Measurements from ENCODE around the gene SNRPE.
A peak's percentile ranks its signal among the peaks of the same experiment; 100 is the strongest.
"Not testable (repeated sequence)": the region's sequence is repeated elsewhere in the genome, so short reads cannot be mapped to it uniquely, and the experiment has no call there.

SNRPE gene

DNA sequence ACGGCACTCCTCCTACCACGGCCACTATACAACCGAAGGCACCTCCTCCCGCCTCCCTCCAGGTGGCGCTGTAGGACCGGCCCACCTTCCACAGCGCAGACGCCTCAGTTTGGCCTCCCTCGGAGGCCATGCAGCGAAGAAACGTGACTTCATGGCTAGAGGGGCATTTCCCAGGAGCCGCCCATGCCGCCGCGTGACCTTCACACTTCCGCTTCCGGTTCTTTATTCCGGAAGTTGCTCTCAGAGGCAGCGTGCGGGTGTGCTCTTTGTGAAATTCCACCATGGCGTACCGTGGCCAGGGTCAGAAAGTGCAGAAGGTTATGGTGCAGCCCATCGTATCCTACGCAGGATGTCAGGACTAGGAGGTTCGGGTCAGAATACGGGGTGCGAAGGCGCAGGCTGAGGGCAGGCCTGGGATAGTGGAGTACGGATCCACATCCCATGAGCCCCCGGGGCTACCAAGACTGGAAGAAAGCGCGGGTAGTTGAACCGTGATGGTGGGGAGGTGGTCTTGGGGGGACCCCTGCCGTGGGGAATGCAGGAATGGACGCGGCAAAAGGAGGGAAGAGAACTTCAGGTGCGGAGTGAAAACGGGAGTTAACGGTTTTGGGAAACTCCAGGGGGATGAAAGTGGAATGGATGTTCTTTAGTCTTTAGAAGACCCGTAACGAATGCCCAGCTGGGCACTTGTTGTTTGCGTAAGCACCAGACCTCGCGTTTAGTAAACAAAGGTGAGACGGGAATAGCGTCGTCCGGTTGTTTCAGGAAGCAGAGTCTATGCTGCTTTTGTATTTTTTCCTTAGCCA lies at the start of gene SNRPE:
Gene SNRPE (plus strand): TSS at position 221 of the 806 bp plus-strand sequence. CDS start 61 bp downstream, at position 282.
- DNase-seq (ENCODE audit: low spot score): peak; percentile 98

DNA sequence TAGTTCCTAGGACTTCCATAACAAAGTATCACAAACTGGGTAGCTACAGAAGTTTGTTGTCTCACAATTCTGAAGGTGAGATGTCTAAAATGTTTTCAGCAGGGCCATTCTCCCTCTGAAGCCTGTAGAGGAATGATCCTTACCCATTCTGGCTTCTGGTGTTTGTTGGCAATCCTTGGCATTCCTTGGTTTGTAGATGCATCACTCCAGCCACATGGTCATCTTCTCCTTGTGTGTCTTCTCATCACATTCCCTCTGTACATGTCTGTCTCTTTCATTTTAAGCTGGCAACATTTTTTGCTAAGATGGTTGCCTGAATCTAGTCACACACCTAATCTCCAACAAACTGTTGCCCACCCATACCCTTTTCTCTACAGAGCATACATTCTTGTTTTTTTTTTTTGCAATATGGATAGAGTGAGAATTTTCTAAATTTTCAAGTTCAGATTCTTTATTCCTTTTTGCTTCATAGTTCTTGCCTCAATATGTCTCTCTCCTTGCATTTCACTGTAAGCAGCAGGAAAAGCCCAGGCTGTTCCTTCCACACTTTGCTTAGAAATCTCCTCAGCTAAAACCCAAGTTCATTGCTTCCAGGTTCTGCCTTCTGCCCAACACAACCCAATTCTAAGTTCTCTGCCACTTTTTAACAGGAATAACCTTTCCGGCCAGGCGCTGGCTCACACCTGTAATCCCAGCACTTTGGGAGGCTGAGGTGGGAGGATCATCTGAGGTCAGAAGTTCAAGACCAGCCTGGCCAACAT lies 47.6 kb upstream of the SNRPE start:
- DNase-seq (ENCODE audit: low spot score): no peak

GRCh38 chr1:203818399-203818798 lies 43.0 kb upstream of the SNRPE start:
- DNase-seq (ENCODE audit: low spot score): no peak

- DNase-seq (ENCODE audit: low spot score): no peak
Measured at GRCh38 chr1:203823306-203823705, 38.1 kb upstream of the SNRPE start.

DNA sequence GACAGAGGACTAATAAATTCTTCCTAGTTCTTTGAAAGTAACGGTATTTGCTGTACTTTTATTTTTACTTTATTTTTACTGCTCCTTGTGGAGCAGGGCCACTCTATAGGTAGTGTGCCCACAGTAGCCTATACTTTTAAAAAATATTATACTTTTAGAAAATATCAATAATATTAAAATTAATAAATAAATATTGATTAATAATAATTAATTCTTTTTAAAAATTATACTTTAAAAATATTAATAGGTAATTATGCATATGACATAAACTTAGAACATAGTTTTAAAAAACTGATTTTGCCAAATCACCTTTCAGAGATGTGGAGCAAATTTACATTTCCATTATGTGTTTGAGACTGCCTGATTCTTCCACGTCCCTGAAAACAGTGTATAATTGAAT lies 35.2 kb upstream of the SNRPE start:
- DNase-seq (ENCODE audit: low spot score): no peak

GRCh38 chr1:203828002-203828401 lies 33.4 kb upstream of the SNRPE start:
- no peak for DNase-seq (ENCODE audit: low spot score)

GRCh38 chr1:203828503-203828902 lies 32.9 kb upstream of the SNRPE start:
- no peak for DNase-seq (ENCODE audit: low spot score)

DNA sequence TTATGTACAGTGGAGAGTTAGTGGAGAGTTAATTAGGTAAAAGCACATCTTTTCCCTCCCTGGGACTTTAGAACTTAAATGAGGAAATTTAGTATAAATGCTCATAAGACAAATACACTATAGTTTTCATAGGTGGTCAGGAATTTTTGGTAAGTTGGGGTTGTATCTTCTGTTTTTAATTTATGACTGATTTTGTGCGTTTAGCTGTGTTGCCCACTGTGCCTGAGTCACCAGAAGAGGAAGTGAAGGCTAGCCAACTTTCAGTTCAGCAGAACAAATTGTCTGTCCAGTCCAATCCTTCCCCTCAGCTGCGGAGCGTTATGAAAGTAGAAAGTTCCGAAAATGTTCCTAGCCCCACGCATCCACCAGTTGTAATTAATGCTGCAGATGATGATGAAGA lies 32.2 kb upstream of the SNRPE start:
- DNase-seq (ENCODE audit: low spot score): not testable (repeated sequence)

GRCh38 chr1:203835476-203835875 lies 25.9 kb upstream of the SNRPE start:
- no peak for DNase-seq (ENCODE audit: low spot score)

GRCh38 chr1:203839081-203839480 lies 22.3 kb upstream of the SNRPE start:
- no peak for DNase-seq (ENCODE audit: low spot score)

- DNase-seq (ENCODE audit: low spot score): no peak
Measured at GRCh38 chr1:203840208-203840808, 21.1 kb upstream of the SNRPE start.

DNA sequence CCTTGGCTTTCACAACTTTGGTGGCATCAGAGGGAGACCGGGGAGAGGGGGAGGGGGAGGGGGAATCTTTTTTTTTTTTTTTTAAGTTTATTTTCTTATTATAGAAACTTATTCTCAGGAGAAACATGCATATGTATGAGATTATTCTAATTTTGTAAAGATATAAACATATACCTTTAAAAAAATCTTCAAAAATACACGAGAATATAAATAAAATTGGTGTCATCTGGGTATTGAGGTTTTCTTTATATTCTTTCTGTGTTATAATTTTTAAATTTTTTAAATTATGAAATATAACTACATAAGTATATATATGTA lies 18.9 kb upstream of the SNRPE start:
- no peak for DNase-seq (ENCODE audit: low spot score)

DNA sequence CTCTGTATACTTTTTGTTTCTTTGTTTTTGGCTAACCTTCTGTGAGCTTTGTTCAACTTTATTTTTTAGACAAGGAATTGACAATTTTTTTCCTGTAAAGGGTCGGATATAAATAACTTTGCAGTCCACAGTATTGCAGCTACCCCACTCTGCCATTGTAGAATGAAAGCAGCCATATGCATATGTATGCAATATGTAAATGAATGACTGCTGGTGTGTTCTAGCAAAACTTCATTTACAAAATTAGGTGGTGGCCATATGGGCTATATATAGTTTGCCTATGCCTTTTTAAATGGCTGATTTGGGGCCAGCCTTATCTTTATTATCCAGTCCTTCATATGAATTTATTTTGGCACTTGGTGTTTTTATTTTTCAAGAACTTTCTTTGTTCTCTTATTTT lies 18.0 kb upstream of the SNRPE start:
- no peak for DNase-seq (ENCODE audit: low spot score)

GRCh38 chr1:203853112-203853511 lies 8.3 kb upstream of the SNRPE start:
- not testable (repeated sequence) for DNase-seq (ENCODE audit: low spot score)

GRCh38 chr1:203858055-203858454 lies 3.3 kb upstream of the SNRPE start:
- DNase-seq (ENCODE audit: low spot score): no peak

DNA sequence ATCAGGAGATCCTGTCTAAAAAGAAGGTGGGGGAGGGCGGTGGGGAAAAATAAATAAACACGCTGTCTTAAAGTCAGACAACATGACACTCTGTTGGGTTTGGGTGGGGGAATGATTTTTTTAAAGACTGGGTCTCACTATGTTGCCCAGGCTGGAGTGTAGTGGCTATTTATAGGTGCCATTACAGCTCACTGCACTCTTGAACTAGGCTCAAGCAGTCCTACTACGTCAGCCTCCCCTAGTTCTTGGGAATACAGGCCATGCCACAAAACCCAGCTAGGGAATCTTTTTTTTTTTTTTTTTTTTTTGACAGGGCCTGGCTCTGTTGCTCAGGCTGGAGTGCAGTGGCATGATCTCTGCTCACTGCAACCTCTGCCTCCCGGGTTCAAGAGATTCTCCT lies 2.4 kb upstream of the SNRPE start:
- no peak for DNase-seq (ENCODE audit: low spot score)

GRCh38 chr1:203860396-203861025 lies 888 bp upstream of the SNRPE start:
- DNase-seq (ENCODE audit: low spot score): no peak

DNA sequence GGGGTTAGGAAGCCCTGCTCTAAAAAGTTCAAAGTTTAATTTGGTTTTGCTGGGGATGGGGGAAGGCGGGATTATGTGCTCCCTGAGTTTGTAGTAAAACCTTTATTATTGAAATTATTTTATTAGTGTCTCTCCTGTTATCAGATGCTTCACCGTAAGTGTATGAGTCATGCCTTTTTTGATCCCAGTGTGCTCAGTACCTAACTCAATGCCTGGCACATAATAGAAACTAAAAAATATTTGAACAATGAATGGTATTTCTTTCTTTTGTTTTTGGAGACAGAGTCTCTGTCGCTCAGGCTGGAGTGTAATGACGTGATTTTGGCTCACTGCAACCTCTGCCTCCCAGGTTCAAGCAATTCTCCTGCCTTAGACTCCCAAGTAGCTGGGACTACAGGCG lies 6.4 kb downstream of the SNRPE start:
- no peak for DNase-seq (ENCODE audit: low spot score)

- DNase-seq (ENCODE audit: low spot score): no peak
Measured at GRCh38 chr1:203870245-203870644, 8.8 kb downstream of the SNRPE start.

DNA sequence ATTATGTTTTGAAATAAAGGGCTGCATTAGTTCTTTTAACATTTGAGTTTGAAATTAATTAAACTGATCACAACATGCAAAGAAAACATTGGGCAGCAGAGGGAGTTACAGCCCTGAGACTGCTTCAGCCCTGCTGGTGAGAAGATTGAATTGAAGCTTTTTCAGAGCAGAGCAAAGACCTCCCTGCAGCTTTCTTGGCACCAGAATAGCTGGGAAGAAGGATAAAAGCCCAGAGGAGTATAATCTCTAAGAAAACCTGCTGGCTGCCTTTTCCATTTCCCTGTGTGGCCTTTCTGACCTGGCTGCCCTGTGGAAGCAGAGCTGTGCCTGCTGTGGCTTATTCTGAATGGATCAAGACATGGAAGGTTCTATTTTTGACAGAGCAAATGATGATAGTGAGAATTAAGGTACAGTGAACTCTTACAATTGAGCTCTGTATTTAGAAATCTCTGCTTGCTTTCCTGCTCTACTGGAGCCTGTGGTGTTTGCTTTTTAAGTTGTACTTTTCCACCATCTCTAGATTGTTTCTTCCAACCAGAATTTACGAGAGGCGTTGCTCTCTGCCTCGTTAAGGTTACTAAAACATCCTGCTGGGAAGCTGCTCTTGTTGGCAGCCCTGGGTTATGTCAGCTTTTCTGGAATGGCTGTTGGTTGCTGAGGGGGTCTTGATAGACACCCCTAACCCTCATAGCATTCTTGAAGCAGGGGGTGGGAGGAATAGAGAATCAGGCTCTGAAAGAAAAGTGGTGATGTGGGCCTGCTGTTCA lies 9.9 kb downstream of the SNRPE start:
- peak; percentile 17 for DNase-seq (ENCODE audit: low spot score)

- no peak for DNase-seq (ENCODE audit: low spot score)
Measured at GRCh38 chr1:203873094-203873493, 11.7 kb downstream of the SNRPE start.

DNA sequence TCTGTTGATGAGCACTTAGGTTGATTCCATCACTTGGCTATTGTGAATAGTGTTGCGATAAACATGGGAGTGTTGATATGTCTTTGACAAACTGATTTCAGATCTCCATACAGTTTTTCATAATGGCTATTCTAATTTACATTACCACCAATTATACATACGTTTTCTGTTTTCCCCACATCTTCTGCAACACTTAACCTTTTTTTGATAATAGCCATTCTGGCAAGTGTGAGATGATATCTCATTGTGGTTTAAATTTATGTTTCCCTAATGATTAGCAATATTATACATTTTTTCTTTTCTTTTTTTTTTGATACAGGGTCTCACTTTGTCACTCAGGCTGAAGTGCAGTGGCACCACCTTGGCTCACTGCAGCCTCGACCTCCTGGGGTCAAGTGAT lies 17.0 kb downstream of the SNRPE start:
- no peak for DNase-seq (ENCODE audit: low spot score)
